ENCODE data around the gene ZNF777.
"Not testable (repeated sequence)": the region's sequence is repeated elsewhere in the genome, so short reads cannot be mapped to it uniquely, and the experiment has no call there.

ZNF777 gene

GRCh38 chr7:149450821-149451220 is 10.0 kb downstream of the ZNF777 start:
- DNase-seq (ENCODE audit: low read depth) = no peak

GRCh38 chr7:149449897-149450296 is 11.0 kb downstream of the ZNF777 start:
- no peak for DNase-seq (ENCODE audit: low read depth)

GRCh38 chr7:149448961-149449360 is 11.9 kb downstream of the ZNF777 start:
- no peak for DNase-seq (ENCODE audit: low read depth)

- DNase-seq (ENCODE audit: low read depth) = not testable (repeated sequence)
These were observed 14.8 kb downstream of the ZNF777 start for GRCh38 chr7:149446026-149446425.

- no peak for DNase-seq (ENCODE audit: low read depth)
These were observed 16.6 kb downstream of the ZNF777 start for GRCh38 chr7:149444287-149444686.

GRCh38 chr7:149443523-149443922 is 17.3 kb downstream of the ZNF777 start:
- DNase-seq (ENCODE audit: low read depth) = no peak

GRCh38 chr7:149442924-149443323 is 17.9 kb downstream of the ZNF777 start:
- DNase-seq (ENCODE audit: low read depth) = no peak

- no peak for DNase-seq (ENCODE audit: low read depth)
These were observed 20.6 kb downstream of the ZNF777 start for GRCh38 chr7:149440222-149440621.

GRCh38 chr7:149436358-149436757 is 24.5 kb downstream of the ZNF777 start:
- no peak for DNase-seq (ENCODE audit: low read depth)

- DNase-seq (ENCODE audit: low read depth) = no peak
These were observed 27.7 kb downstream of the ZNF777 start for GRCh38 chr7:149433124-149433523.

- DNase-seq (ENCODE audit: low read depth) = no peak
These were observed 28.7 kb downstream of the ZNF777 start for GRCh38 chr7:149432121-149432691.

- DNase-seq (ENCODE audit: low read depth) = no peak
These were observed 29.3 kb downstream of the ZNF777 start for GRCh38 chr7:149431486-149432120.

- DNase-seq (ENCODE audit: low read depth) = no peak
These were observed 30.7 kb downstream of the ZNF777 start for GRCh38 chr7:149430192-149430591.

GRCh38 chr7:149427893-149428292 is 33.0 kb downstream of the ZNF777 start:
- DNase-seq (ENCODE audit: low read depth) = no peak

- DNase-seq (ENCODE audit: low read depth) = no peak
These were observed 33.7 kb downstream of the ZNF777 start for GRCh38 chr7:149427096-149427680.

- no peak for DNase-seq (ENCODE audit: low read depth)
These were observed 37.3 kb downstream of the ZNF777 start for GRCh38 chr7:149423449-149424110.

- DNase-seq (ENCODE audit: low read depth) = no peak
These were observed 38.0 kb downstream of the ZNF777 start for GRCh38 chr7:149422914-149423301.

- DNase-seq (ENCODE audit: low read depth) = peak; percentile 54
These were observed 38.5 kb downstream of the ZNF777 start for GRCh38 chr7:149422162-149422913.

- no peak for DNase-seq (ENCODE audit: low read depth)
These were observed 40.9 kb downstream of the ZNF777 start for GRCh38 chr7:149420006-149420405.

- DNase-seq (ENCODE audit: low read depth) = peak; percentile 22
These were observed 45.3 kb downstream of the ZNF777 start for GRCh38 chr7:149415391-149416071.

- DNase-seq (ENCODE audit: low read depth) = peak; percentile 77
These were observed 46.0 kb downstream of the ZNF777 start for GRCh38 chr7:149414745-149415390.
